ENCODE results near the gene IFNA5.

IFNA5 gene

DNA sequence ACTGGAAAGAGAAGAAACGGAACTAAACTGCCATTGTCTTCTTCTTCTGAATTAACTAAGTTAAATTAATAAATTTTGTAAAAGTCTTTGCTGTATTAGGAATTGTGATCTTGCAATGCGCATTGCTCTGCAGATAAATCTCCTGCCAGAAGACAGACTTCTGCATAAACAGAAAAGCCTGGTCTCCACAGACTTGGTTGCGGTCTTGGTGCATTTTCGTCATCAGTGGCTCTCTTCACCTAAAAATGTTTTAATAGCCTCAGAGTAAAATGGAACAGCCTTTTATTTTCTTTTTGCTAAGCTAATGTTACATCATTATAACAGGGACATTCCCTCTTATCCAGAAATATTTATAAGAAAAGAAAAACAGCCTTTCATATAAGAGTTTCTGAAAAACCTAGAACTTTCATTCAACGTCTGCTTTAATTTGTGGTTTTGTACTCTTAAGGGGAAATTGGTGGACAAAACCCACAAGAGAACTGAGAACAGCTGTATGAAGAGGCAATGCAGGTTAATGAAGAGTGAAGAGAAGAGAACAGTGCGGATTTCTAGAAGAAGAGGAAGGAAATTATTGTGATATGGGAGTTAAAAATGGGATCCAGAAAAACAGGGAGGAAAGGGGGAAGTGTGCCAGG lies 10.1 kb downstream of the IFNA5 start:
- no peak for DNase-seq (ENCODE audit: extremely low read depth in 1 of 2, low read depth in 1 of 2)

DNA sequence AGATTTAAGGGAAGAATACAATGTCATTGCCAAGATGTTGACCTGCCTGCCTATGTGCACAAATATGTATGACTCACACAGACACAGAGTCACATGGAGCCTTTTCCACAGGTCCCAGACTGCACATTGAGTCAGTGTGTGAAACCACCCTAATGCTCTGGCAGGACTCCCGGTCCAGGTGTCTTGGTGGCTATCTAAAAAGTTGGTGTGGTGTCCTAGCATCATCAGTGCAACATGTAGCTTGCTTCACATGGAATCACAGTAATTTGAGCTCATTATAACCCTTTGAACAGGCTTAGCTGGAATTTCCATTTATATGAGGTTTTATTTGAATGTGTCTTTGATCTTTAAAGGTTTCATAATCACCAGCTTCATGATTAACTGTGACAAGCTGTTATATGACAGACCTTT lies 10.7 kb downstream of the IFNA5 start:
- DNase-seq (ENCODE audit: extremely low read depth in 1 of 2, low read depth in 1 of 2) = no peak

DNA sequence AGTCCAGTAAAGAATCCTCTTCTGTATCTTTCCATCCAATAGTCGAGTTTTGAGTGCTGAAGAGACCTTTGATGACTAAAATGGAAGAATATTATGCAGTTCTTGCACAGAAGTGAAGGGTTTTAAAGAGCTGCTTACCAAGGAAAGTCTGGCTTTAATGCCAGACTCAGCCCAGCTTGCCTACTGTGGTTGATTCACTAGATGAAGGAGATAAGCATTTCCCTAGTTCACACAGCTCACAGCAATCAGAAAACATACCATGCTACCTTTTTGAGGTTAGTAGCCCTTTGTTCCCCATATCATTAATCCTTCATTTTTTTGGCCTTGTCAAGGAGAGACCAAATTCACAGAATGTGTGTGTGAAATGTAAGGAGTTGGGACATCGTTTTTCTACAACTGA lies 15.3 kb downstream of the IFNA5 start:
- DNase-seq (ENCODE audit: extremely low read depth in 1 of 2, low read depth in 1 of 2) = no peak

DNA sequence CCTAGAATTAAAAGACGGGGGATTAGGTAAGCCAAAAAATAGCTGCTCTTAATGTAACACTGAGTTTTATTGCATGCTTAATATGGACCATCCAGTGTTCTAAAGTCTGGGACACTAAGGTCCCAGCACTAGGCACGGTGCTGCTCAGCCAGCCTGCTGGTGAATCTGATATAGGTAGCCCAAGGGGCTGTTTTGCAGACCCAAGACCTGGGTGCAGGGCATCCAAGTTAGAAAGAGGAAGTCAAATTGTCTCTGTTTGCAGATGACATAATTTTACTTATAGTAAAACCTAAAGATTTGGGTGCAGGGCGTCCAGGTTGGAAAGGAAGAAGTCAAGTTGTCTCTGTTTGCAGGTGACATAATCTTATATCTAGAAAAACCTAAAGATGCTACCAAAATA lies 17.8 kb downstream of the IFNA5 start:
- DNase-seq (ENCODE audit: extremely low read depth in 1 of 2, low read depth in 1 of 2) = no peak

DNA sequence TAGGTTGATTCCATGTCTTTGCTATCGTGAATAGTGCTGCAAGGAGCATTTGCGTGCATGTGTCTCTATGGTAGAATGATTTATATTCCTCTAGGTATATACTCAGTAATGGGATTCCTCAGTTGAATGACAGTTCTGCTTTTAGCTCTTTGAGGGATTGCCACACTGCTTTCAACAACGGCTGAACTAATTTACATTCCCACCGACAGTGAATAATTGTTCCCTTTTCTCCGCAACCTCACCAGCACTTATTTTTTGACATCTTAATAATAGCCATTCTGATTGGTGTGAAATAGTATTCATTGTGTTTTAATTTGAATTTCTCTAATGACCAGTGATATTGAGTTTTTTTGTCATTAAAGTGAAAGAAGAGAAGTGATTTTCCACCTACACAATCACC lies 18.5 kb downstream of the IFNA5 start:
- DNase-seq (ENCODE audit: extremely low read depth in 1 of 2, low read depth in 1 of 2) = no peak

GRCh38 chr9:21286099-21286498 lies 19.0 kb downstream of the IFNA5 start:
- no peak for DNase-seq (ENCODE audit: extremely low read depth in 1 of 2, low read depth in 1 of 2)

DNA sequence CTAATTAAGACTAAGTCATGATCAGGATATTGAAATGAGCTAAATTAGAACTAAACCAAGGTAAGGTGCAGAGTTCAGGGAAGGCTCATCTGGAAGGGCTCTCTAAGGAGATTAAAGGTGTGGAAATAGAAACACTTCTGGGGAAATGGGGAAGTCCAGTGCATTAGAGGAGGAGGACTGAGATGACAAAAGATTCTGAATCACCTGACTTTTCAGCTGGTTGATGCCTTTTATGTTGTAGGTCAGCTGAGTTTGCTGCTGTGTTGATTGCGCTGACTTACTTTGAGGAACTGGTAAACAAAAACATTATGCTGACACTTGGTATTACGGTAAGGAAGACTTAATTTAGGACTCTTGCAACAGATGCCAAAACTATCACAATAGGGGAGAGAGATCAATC lies 23.8 kb downstream of the IFNA5 start:
- no peak for DNase-seq (ENCODE audit: extremely low read depth in 1 of 2, low read depth in 1 of 2)

DNA sequence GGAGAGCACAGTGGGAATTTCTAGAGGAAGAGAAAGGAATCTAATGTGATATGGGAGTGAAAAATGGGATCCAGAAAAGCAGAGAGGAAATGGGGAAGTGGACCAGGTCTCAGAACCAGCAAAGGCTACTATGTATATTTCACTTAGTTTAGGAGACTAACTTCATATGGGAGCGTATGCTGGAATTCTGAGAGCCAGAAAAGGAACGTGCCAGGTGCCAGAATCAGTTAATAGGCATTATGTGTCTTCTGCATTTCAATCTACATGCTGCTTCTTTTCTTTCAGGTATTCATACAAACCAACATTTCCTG lies 36.8 kb downstream of the IFNA5 start:
- no peak for DNase-seq (ENCODE audit: extremely low read depth in 1 of 2, low read depth in 1 of 2)

- no peak for DNase-seq (ENCODE audit: extremely low read depth in 1 of 2, low read depth in 1 of 2)
Observed at GRCh38 chr9:21267485-21268346, 37.4 kb downstream of the IFNA5 start.

- no peak for DNase-seq (ENCODE audit: extremely low read depth in 1 of 2, low read depth in 1 of 2)
Observed at GRCh38 chr9:21266733-21267484, 38.2 kb downstream of the IFNA5 start.

GRCh38 chr9:21265421-21266189 lies 39.5 kb downstream of the IFNA5 start:
- DNase-seq (ENCODE audit: extremely low read depth in 1 of 2, low read depth in 1 of 2) = no peak

DNA sequence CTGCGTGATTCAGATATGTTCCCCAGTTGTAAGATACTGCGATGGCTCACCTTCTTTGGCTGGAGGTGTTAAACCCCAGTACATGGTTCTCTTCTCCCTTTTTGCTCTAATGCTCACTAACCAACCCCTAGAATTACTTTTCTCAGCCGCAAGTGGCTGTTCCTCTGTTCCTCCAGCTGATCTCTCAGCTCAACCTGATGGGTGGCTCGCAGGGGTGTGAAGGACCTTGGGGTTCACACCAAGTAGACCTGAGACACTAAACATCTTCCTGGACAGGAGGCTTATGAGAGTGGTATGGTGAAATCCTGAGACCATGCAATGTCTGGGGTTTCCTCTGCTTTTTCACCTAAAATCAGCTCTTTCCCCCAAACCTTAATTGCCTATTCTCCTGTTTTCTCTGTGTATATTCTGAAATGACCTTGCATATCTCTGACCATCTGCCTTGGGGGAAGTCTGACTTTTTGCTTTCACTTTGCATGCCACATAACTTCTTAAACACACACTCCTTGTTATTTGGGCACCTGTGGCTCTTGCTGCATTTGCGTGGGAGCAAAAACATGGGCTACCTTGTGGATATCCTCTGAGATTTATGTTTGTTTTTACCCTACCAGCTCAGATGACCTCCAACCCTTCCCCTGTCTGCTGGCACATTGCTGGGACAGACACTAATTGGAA lies 49.4 kb downstream of the IFNA5 start:
- no peak for DNase-seq (ENCODE audit: extremely low read depth in 1 of 2, low read depth in 1 of 2)
